Epithelial cell of proximal tubule (primary cell): ENCODE results near the gene HPCAL1. TPM values are rescaled to one million over a fixed set of nuclear protein-coding genes. Genes with fewer than 3 reads are reported as not detected.
"Not testable (repeated sequence)": the region's sequence is repeated elsewhere in the genome, so short reads cannot be mapped to it uniquely, and the experiment has no call there.

Experiments used
- DNase-seq: peaks from one replicate; pipeline ENCODE4 v3.0.0-alpha.2; 2011; ENCODE audit warnings: low read depth
- H3K4me3 ChIP-seq: 2 replicates; pipeline ENCODE4 v1.5.1; 2011; ENCODE audit warnings: low read depth, mild to moderate bottlenecking, low read length
- CTCF ChIP-seq: conservative IDR thresholded peaks from 2 replicates; pipeline ENCODE4 v1.5.1; 2012; ENCODE audit warnings: low read depth, mild to moderate bottlenecking, low read length
- total RNA-seq: library from RNA; depleted of rRNA; stranded (reverse); fragments of >200 nt; gene quantifications from 2 replicates; pipeline ENCODE4 v1.2.3, GENCODE V29; 2015

The HPCAL1 gene
- total RNA-seq, 1 donor from 2014 or later: 72.3 TPM

GRCh38 chr2:10286216-10287037, 16.3 kb upstream of the HPCAL1 start:
- no peak overlapping the region for H3K4me3 ChIP-seq
- TF ChIP-seq CTCF: no peak
- DNase-seq: no peak

- no peak overlapping the region for H3K4me3 ChIP-seq
- no peak for DNase-seq
- TF ChIP-seq CTCF: no peak
These were observed 14.9 kb upstream of the HPCAL1 start for GRCh38 chr2:10287761-10288160.

- TF ChIP-seq CTCF: no peak
- no peak overlapping the region for H3K4me3 ChIP-seq
These were observed 14.1 kb upstream of the HPCAL1 start for GRCh38 chr2:10288606-10289005.

GRCh38 chr2:10289352-10289751, 13.4 kb upstream of the HPCAL1 start:
- no peak overlapping the region for H3K4me3 ChIP-seq
- TF ChIP-seq CTCF: no peak
- no peak for DNase-seq

More at GRCh38 chr2:10288606-10289005, 14.1 kb upstream of the HPCAL1 start:
- DNase-seq: no peak

- TF ChIP-seq CTCF: no peak
- H3K4me3 ChIP-seq: no peak overlapping the region
- no peak for DNase-seq
These were observed 12.8 kb upstream of the HPCAL1 start for GRCh38 chr2:10289891-10290290.

- not testable (repeated sequence) for DNase-seq, H3K4me3 ChIP-seq
These were observed 11.3 kb upstream of the HPCAL1 start for GRCh38 chr2:10291376-10291775.

GRCh38 chr2:10292033-10292432, 10.7 kb upstream of the HPCAL1 start:
- H3K4me3 ChIP-seq: no peak overlapping the region
- TF ChIP-seq CTCF: no peak
- DNase-seq: no peak
